HepG2 (cell line): Measurements from ENCODE around the gene SLC25A45. TPM values are rescaled to one million over a fixed set of nuclear protein-coding genes. Genes with fewer than 3 reads are reported as not detected.

Source experiments
- ASH2L ChIP-seq: fragments of 300-600, 200-600 bp; sonication (generic); IDR thresholded peaks from 2 replicates; pipeline ENCODE4 v1.7.0; 2017; ENCODE audit warnings: low read depth, mild to moderate bottlenecking, moderate library complexity, mixed read lengths, low read length; ENCODE audit not compliant: insufficient read length
- DMAP1 ChIP-seq: IDR thresholded peaks from 2 replicates; pipeline ENCODE4 v1.6.1; 2016
- DR1 ChIP-seq: sonication (generic); formaldehyde crosslinking; IDR thresholded peaks from 2 replicates; pipeline ENCODE4 v1.8.0; 2021; ENCODE audit warnings: mild to moderate bottlenecking, missing genetic modification reagents, inconsistent platforms
- FOXK1 ChIP-seq: sonication (generic); formaldehyde crosslinking; IDR thresholded peaks from 2 replicates; pipeline ENCODE4 v1.4.0; 2020; ENCODE audit warnings: low read depth, missing genetic modification reagents, borderline replicate concordance
- GTF3A ChIP-seq: sonication (generic); formaldehyde crosslinking; conservative IDR thresholded peaks from 2 replicates; pipeline ENCODE4 v1.4.0; 2020; ENCODE audit warnings: mild to moderate bottlenecking, missing genetic modification reagents
- IKZF1 ChIP-seq: fragments of 450-650 bp; IDR thresholded peaks from 2 replicates; pipeline ENCODE4 v1.7.1; 2016
- MAFG ChIP-seq: sonication (generic); formaldehyde crosslinking; IDR thresholded peaks from 2 replicates; pipeline ENCODE4 v1.5.1; 2020; ENCODE audit warnings: mild to moderate bottlenecking, missing genetic modification reagents
- PHF20 ChIP-seq: sonication (generic); formaldehyde crosslinking; IDR thresholded peaks from 2 replicates; pipeline ENCODE4 v1.5.0; 2020; ENCODE audit warnings: mild to moderate bottlenecking, missing genetic modification reagents
- SIX4 ChIP-seq: sonication (generic); formaldehyde crosslinking; IDR thresholded peaks from 2 replicates; pipeline ENCODE4 v1.4.0; 2020; ENCODE audit warnings: missing genetic modification reagents
- STAG1 ChIP-seq: sonication (generic); formaldehyde crosslinking; IDR thresholded peaks from 2 replicates; pipeline ENCODE4 v1.4.0; 2020; ENCODE audit warnings: missing genetic modification reagents
- TEAD3 ChIP-seq: optimal IDR thresholded peaks from 2 replicates; pipeline ENCODE3; 2016; ENCODE audit warnings: borderline replicate concordance
- ZNF234 ChIP-seq: sonication (generic); formaldehyde crosslinking; conservative IDR thresholded peaks from 2 replicates; pipeline ENCODE4 v1.5.1; 2020; ENCODE audit warnings: mild to moderate bottlenecking, missing genetic modification reagents
- ZNF775 ChIP-seq: sonication (generic); formaldehyde crosslinking; IDR thresholded peaks from 2 replicates; pipeline ENCODE4 v1.4.0; 2020; ENCODE audit warnings: missing genetic modification reagents, mild to moderate bottlenecking, moderate library complexity, borderline replicate concordance
- polyA plus RNA-seq, 8 experiments: library from polyadenylated mRNA; depleted of rRNA in 3 of 8; stranded (reverse) in 7 of 8; unstranded in 1 of 8; fragments of >200 nt; fragmentation: Illumina TruSeq in 4 of 8; extraction: Trizol in 4 of 8; gene quantifications; 2 replicates each; pipeline versions ENCODE4 v1.2.1 to v1.2.3, GENCODE V29; 2011 to 2016; ENCODE audit warnings: low read depth in 4 of 8, missing spikeins in 1 of 8, mixed read lengths in 1 of 8; ENCODE audit not compliant: insufficient read depth in 1 of 8
- total RNA-seq, 5 experiments: library from RNA; depleted of rRNA; stranded (reverse); fragments of >200 nt; fragmentation: Illumina TruSeq; extraction: Trizol; gene quantifications; 2 replicates each; pipeline ENCODE4 v1.2.3, GENCODE V29; 2016; ENCODE audit warnings: low read depth in 1 of 5
- TF ChIP-seq, protein P1 (sequence below): sonication (generic); formaldehyde crosslinking; IDR thresholded peaks from 2 replicates; pipeline ENCODE4 v1.9.0; 2021; ENCODE audit warnings: mild to moderate bottlenecking, missing genetic modification reagents
- TF ChIP-seq, protein P2 (sequence below): IDR thresholded peaks from 2 replicates; pipeline ENCODE4 v1.6.1; 2012; ENCODE audit warnings: inconsistent platforms
- TF ChIP-seq, protein P3 (sequence below): sonication (generic); formaldehyde crosslinking; IDR thresholded peaks from 2 replicates; pipeline ENCODE4 v1.8.1; 2023; ENCODE audit warnings: mild to moderate bottlenecking, missing genetic modification reagents
- TF ChIP-seq, protein P4 (sequence below), 2 experiments: sonication (generic) in 1 of 2; formaldehyde crosslinking in 1 of 2; IDR thresholded peaks; 2 replicates each; pipeline versions ENCODE4 v1.4.0 to v1.6.1; 2018 to 2020; ENCODE audit warnings: missing genetic modification reagents in 2 of 2, borderline replicate concordance in 1 of 2, low read depth in 1 of 2, mild to moderate bottlenecking in 1 of 2, missing biosample characterization in 1 of 2
- TF ChIP-seq, protein P5 (sequence below): sonication (generic); formaldehyde crosslinking; IDR thresholded peaks from 2 replicates; pipeline ENCODE4 v1.4.0; 2020; ENCODE audit warnings: missing genetic modification reagents

Gene SLC25A45
- total and polyA plus RNA-seq, 2 of the 13 experiments (the other 11 are each of a cell fraction or from before 2014, with no cell fraction given), result 1.2 to 3.4 TPM

DNA sequence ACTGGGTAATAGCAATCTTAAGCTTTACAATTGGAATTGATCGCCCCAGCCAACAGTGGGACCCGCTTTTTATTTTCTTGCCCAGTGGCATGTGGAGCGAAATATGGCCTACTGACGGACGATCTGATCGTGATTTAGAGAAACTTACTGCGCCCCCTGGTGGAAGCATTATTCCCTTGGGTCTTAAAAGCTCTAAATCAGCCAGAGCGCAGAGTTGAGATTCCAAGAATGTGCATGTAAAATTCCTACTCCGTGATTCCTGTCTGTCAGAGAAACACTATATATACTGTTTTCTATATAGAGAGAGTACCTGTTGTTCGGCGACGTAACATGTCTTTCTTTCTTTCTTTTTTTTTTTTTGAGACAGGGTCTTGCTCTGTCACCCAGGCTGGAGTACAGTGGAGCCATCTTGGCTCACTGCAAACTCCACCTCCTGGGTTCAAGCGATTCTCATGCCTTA is 52.5 kb downstream of the SLC25A45 start (continued):
- TF ChIP-seq, protein P1, sequence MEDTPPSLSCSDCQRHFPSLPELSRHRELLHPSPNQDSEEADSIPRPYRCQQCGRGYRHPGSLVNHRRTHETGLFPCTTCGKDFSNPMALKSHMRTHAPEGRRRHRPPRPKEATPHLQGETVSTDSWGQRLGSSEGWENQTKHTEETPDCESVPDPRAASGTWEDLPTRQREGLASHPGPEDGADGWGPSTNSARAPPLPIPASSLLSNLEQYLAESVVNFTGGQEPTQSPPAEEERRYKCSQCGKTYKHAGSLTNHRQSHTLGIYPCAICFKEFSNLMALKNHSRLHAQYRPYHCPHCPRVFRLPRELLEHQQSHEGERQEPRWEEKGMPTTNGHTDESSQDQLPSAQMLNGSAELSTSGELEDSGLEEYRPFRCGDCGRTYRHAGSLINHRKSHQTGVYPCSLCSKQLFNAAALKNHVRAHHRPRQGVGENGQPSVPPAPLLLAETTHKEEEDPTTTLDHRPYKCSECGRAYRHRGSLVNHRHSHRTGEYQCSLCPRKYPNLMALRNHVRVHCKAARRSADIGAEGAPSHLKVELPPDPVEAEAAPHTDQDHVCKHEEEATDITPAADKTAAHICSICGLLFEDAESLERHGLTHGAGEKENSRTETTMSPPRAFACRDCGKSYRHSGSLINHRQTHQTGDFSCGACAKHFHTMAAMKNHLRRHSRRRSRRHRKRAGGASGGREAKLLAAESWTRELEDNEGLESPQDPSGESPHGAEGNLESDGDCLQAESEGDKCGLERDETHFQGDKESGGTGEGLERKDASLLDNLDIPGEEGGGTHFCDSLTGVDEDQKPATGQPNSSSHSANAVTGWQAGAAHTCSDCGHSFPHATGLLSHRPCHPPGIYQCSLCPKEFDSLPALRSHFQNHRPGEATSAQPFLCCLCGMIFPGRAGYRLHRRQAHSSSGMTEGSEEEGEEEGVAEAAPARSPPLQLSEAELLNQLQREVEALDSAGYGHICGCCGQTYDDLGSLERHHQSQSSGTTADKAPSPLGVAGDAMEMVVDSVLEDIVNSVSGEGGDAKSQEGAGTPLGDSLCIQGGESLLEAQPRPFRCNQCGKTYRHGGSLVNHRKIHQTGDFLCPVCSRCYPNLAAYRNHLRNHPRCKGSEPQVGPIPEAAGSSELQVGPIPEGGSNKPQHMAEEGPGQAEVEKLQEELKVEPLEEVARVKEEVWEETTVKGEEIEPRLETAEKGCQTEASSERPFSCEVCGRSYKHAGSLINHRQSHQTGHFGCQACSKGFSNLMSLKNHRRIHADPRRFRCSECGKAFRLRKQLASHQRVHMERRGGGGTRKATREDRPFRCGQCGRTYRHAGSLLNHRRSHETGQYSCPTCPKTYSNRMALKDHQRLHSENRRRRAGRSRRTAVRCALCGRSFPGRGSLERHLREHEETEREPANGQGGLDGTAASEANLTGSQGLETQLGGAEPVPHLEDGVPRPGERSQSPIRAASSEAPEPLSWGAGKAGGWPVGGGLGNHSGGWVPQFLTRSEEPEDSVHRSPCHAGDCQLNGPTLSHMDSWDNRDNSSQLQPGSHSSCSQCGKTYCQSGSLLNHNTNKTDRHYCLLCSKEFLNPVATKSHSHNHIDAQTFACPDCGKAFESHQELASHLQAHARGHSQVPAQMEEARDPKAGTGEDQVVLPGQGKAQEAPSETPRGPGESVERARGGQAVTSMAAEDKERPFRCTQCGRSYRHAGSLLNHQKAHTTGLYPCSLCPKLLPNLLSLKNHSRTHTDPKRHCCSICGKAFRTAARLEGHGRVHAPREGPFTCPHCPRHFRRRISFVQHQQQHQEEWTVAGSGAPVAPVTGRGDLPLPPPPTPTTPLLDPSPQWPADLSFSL (CRISPR knock-in tag), result no peak
- no peak for TF ChIP-seq PHF20 (CRISPR knock-in tag)
- TF ChIP-seq DMAP1 (CRISPR knock-in tag), result 0 out of 2 replicates have a peak, but pooled peaks have one; percentile 21
- TF ChIP-seq, protein P2, sequence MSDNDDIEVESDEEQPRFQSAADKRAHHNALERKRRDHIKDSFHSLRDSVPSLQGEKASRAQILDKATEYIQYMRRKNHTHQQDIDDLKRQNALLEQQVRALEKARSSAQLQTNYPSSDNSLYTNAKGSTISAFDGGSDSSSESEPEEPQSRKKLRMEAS, result peak; percentile 55
- TF ChIP-seq SIX4 (CRISPR knock-in tag), result no peak
- TF ChIP-seq GTF3A, result no peak
- TF ChIP-seq IKZF1, result no peak
- peak; percentile 78 for TF ChIP-seq STAG1 (CRISPR knock-in tag)
- no peak for TF ChIP-seq ZNF775 (CRISPR knock-in tag)
- TF ChIP-seq, protein P3, sequence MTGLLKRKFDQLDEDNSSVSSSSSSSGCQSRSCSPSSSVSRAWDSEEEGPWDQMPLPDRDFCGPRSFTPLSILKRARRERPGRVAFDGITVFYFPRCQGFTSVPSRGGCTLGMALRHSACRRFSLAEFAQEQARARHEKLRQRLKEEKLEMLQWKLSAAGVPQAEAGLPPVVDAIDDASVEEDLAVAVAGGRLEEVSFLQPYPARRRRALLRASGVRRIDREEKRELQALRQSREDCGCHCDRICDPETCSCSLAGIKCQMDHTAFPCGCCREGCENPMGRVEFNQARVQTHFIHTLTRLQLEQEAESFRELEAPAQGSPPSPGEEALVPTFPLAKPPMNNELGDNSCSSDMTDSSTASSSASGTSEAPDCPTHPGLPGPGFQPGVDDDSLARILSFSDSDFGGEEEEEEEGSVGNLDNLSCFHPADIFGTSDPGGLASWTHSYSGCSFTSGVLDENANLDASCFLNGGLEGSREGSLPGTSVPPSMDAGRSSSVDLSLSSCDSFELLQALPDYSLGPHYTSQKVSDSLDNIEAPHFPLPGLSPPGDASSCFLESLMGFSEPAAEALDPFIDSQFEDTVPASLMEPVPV, result no peak
- TF ChIP-seq, protein P4, sequence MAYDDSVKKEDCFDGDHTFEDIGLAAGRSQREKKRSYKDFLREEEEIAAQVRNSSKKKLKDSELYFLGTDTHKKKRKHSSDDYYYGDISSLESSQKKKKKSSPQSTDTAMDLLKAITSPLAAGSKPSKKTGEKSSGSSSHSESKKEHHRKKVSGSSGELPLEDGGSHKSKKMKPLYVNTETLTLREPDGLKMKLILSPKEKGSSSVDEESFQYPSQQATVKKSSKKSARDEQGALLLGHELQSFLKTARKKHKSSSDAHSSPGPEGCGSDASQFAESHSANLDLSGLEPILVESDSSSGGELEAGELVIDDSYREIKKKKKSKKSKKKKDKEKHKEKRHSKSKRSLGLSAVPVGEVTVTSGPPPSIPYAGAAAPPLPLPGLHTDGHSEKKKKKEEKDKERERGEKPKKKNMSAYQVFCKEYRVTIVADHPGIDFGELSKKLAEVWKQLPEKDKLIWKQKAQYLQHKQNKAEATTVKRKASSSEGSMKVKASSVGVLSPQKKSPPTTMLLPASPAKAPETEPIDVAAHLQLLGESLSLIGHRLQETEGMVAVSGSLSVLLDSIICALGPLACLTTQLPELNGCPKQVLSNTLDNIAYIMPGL (CRISPR knock-in tag; IDR thresholded peaks at IDR 0.05; ENCODE audit: borderline replicate concordance in 1 of 2, low read depth in 1 of 2), result peak in 1 of 2 experiments; percentile 39; a peak in 1 of 4 replicates
- TF ChIP-seq TEAD3 (CRISPR knock-in tag), result peak; percentile 30
- TF ChIP-seq, protein P5, sequence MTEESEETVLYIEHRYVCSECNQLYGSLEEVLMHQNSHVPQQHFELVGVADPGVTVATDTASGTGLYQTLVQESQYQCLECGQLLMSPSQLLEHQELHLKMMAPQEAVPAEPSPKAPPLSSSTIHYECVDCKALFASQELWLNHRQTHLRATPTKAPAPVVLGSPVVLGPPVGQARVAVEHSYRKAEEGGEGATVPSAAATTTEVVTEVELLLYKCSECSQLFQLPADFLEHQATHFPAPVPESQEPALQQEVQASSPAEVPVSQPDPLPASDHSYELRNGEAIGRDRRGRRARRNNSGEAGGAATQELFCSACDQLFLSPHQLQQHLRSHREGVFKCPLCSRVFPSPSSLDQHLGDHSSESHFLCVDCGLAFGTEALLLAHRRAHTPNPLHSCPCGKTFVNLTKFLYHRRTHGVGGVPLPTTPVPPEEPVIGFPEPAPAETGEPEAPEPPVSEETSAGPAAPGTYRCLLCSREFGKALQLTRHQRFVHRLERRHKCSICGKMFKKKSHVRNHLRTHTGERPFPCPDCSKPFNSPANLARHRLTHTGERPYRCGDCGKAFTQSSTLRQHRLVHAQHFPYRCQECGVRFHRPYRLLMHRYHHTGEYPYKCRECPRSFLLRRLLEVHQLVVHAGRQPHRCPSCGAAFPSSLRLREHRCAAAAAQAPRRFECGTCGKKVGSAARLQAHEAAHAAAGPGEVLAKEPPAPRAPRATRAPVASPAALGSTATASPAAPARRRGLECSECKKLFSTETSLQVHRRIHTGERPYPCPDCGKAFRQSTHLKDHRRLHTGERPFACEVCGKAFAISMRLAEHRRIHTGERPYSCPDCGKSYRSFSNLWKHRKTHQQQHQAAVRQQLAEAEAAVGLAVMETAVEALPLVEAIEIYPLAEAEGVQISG (CRISPR knock-in tag), result peak; percentile 19; the same call in 1 of the 2 replicates
- no peak for TF ChIP-seq ZNF234 (CRISPR knock-in tag)
- peak; percentile 57 for TF ChIP-seq ASH2L
- TF ChIP-seq DR1 (CRISPR knock-in tag), result no peak
- no peak for TF ChIP-seq MAFG (CRISPR knock-in tag)
- TF ChIP-seq FOXK1 (CRISPR knock-in tag), result no peak
